Astrocyte of the cerebellum (primary cell): ENCODE results near the gene HIVEP3.
A peak's percentile ranks its signal among the peaks of the same experiment; 100 is the strongest.

Experiments used
- DNase-seq: peaks from one replicate; pipeline ENCODE4 v3.0.0-alpha.2; 2011; ENCODE audit warnings: low read depth
- H3K4me3 ChIP-seq: 2 replicates; pipeline ENCODE4 v1.5.1; 2011; ENCODE audit warnings: mild to moderate bottlenecking, low read depth, low read length, moderate library complexity
- in situ Hi-C: cut with HindIII; loops from 2 replicates; pipeline ENCODE4 v1.10.0; 2017; ENCODE audit warnings: low sequenced_read_pairs
- TF ChIP-seq, protein P1 (sequence below): IDR thresholded peaks from 2 replicates; pipeline ENCODE4 v1.5.1; 2012; ENCODE audit warnings: low read length, low read depth, moderate library complexity, mild to moderate bottlenecking; ENCODE audit errors: missing control alignments

The HIVEP3 gene

DNA sequence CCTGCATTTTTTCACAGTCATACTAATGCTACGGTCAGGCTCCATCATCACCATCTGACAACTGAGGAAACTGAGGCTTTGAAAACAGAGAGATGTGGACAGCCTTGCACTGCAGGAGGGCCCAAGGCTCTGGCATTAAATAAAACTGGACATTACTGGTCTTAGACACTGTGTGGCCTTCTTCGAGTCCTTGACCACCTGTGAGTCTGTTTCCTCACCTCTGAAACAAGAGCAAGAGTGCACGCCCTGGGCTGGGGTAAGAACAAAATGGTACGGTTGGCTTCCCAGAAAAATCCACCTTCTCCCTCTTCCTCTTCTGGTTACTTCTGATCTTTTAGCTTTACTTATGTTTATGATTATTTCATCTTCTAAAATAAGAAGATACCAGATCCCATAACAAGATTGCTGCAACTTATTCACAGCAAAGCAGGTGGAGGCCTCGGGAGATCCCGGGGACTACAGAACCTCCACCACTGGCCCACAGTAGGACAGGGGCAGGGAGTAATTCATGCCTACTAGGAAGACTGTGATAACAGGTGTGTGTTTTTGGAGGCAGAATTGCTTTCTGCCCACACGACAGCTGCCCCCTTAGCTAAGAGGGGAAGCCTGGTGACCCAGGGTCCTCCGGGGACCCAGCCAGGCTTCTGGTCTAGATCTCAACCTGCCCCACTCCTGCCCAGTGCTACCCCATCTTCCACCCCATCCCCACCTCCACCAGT is 277.8 kb downstream of the HIVEP3 start:
- in situ Hi-C loops, result no loop called here
- H3K4me3 ChIP-seq, result no peak overlapping the region
- TF ChIP-seq, protein P1, sequence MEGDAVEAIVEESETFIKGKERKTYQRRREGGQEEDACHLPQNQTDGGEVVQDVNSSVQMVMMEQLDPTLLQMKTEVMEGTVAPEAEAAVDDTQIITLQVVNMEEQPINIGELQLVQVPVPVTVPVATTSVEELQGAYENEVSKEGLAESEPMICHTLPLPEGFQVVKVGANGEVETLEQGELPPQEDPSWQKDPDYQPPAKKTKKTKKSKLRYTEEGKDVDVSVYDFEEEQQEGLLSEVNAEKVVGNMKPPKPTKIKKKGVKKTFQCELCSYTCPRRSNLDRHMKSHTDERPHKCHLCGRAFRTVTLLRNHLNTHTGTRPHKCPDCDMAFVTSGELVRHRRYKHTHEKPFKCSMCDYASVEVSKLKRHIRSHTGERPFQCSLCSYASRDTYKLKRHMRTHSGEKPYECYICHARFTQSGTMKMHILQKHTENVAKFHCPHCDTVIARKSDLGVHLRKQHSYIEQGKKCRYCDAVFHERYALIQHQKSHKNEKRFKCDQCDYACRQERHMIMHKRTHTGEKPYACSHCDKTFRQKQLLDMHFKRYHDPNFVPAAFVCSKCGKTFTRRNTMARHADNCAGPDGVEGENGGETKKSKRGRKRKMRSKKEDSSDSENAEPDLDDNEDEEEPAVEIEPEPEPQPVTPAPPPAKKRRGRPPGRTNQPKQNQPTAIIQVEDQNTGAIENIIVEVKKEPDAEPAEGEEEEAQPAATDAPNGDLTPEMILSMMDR, result no peak
- no peak for DNase-seq

DNA sequence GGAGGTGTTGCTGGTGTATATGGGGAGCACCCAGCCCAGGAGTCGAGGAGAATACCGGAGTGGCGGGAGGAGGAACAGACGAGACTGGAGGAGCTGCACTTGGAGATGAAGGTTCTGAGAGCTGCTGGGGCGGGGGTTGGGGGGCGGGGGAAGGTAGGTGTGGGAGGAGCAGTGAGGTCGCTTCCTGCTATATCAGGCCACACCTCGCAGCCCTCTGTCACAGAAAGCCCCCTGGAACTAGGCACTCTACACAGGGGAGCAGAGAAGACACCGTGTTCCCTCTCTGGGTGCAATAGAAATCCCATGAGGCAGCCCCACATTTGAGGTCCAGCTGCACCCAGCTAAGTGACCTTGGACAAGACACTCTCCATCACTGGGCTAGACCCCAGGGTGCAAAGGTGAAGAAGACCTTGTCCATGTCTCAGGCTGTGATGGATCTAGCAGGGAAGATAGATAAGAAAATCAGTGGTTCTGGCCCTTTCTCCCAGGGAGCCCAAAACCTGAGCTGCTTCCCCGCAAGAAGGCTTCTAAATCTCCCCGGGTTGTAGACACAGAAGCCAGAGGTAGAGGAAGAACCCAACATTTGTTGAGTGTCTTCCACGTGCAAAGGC is 278.5 kb downstream of the HIVEP3 start:
- DNase-seq, result no peak
- H3K4me3 ChIP-seq, result no peak overlapping the region
- in situ Hi-C loops, result no loop called here
- TF ChIP-seq, protein P1, result no peak

DNA sequence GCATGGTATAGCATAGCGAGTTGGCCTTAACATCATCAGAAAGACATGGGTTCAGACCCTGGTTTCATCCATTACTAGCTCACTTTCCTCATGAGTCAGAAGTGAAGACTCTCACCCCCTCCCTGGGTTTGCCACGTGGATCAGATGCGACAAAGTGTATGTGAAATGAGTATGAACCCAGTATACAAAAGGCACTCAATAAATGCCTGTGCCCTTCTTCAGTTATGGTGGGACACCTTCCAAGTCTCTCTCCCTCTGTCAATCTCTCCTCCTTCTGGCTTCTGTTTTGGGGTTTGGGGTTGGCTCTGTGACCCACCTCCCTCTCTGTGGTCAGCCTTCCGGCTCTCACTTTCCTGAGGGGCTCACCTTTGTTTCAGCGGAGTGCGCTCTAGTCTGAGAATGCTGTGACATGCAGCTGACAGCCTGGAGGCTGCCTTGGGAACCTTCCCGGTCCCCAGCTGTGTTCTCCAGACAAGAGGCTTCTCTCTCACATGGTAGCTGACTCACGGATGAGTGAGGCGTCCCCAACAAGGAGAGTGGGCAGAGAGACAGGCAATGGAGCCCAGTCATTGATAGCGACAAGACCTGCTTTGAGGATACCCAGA is 279.3 kb downstream of the HIVEP3 start:
- DNase-seq, result peak; percentile 42
- no peak overlapping the region for H3K4me3 ChIP-seq
- in situ Hi-C loops, result no loop called here
- TF ChIP-seq, protein P1, result no peak

DNA sequence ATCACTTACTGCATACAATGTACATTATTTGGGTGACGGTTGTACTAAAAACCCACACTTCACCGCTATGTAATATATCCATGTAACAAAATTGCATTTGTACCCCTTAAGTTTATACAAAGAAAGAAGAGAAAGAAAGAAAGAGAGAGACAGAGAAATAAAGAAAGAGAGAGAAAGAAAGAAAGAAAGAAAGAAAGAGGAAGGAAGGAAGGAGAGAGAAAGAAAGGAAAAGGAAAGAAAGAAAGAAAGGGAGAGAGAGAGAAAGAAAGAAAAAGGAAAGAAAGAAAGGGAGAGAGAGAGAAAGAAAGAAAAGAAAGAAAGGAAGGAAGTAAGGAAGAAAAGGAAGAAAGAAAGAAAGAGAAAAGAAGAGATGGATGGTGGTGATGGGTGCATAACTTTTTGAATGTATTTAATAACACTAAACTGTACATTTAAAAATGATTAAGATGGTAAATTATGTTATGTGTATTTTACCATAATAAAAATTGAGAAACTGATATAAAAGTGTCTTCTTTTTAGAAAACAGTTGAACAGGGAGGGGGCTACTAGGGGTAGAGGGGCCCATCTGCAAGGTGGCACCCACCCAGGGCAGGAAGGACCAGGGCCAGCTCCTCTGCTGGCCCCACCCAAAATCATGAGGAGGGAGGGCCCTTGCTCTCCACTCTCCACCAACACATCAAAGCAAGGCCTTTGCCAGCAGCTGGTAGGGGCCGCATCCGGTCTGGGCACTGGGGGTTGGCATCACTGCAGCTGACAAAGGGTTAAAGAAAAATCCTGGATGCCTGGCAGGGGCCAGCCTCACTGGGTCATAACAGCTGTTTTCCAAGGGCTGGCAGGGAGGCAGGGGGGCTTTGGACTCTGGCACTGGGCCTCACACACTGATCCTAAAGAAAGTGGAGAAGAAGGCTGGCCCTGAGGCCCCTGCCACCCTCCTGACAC is 280.4 kb downstream of the HIVEP3 start:
- H3K4me3 ChIP-seq, result no peak overlapping the region
- in situ Hi-C loops, result no loop called here
- no peak for DNase-seq
- TF ChIP-seq, protein P1, result no peak

DNA sequence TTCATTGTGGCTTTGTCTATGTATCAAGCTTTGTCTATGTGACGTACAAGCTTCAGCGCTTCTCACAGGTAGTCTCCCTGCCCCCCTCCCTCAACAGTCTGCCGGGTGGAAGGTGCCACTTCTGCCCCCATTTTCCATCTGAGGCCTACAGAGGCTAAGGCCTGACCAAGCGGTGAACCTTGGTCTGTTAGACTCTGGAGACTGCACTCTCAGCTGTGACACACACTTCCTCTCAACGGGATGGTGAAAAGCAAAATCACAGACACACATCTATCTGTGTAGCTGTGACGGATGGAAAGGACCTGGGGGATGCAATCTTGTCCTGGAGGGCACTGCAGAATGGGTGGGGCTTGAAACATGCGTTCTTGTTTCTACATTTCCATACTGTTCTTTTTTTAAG is 281.4 kb downstream of the HIVEP3 start:
- no peak overlapping the region for H3K4me3 ChIP-seq
- in situ Hi-C loops, result no loop called here
- TF ChIP-seq, protein P1, result no peak
- DNase-seq, result no peak

DNA sequence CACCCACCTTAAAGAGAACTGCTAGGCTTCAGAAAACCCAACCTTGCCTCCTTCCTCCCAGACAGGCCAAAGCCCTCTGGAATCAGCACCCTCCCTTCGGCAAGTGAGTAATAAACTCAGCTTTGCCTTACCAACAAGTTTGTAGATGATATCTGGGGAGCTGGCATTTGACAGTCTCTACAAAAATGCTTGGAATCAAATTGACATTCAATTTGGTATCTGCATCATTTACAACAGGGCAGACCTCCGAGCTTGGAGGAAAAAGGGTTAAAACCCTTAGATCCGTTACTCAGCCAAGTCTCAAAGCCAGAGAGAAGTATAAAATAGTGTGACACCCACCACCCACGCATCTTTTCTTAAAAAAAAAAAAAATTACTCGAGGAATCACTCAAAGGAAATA is 285.0 kb downstream of the HIVEP3 start:
- no peak overlapping the region for H3K4me3 ChIP-seq
- TF ChIP-seq, protein P1, result no peak
- no peak for DNase-seq
- in situ Hi-C loops, result no loop called here
